ENCODE results near the gene CCDC91. TPM values are rescaled to one million over a fixed set of nuclear protein-coding genes. Genes with fewer than 3 reads are reported as not detected.
"Not testable (repeated sequence)": the region's sequence is repeated elsewhere in the genome, so short reads cannot be mapped to it uniquely, and the experiment has no call there.

Gene CCDC91
- total RNA-seq, 1 donor from 2014 or later: 12.0 TPM

DNA sequence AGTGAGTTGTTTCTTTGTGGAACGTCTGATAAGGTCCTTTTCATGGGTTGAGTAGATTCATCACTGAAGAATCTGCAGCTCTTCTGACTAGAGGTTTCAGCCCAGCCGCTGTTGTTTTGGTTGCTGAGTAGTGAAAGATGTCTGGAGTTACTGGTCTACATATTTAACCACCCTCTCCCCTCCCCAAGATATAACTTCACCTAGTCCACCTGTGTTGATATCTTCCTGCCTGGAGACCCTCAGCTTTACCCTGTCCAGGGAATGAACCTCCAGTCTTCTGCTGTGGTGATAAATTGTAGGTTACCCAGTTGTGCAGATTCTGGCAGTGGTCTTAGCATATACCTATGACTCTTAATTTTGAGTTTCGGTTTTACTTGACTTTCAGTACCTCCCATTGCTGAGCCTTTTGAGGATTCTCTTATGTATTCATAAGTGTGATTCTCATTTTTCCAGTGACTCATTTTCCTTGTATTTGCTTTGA, 62.9 kb downstream of the CCDC91 start:
- Mint-ChIP-seq H3K27ac (peak overlapping the region; percentile 97), H3K4me3 (peak overlapping the region; percentile 74), H3K9me3 (no peaks in the 10 kb centered on the region), H3K36me3 (ENCODE audit: low read depth) (peaks cover 8% of the 10 kb centered on the region), H3K4me1 (peaks cover 42% of the 10 kb centered on the region), H3K27me3 (no peaks in the 10 kb centered on the region)
- peak; percentile 76 for DNase-seq
- intact Hi-C loops (cut with micrococcal nuclease): loop anchor here (1.0 to 10.0 kb wide), 10 partner anchors 22 to 758 kb away; partner anchors contain the start of gene CCDC91

DNA sequence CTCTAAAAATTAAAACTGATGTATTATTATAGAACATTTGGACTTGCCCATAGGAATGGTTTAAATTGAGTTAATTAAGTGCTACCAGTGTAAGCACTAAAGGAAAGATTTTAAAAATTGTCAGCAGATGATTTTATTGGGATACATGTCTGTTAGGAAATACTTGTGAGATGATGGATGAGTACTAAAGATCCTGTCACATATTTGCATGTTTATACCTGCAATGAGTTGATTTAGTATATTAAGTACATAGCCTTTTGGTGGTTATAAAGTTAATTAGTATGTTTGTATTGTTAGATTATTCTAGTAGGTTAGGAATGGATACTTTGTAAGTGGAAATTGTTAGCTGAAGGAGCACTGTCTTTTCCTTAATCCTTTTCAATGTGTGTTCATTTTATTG, 67.2 kb downstream of the CCDC91 start:
- no peak overlapping the region for H3K27ac Mint-ChIP-seq
- intact Hi-C loops (cut with micrococcal nuclease): loop anchor here (10.0 kb wide), 1 partner anchor 763 kb away; no protein-coding TSS in a partner anchor
- H3K9me3 Mint-ChIP-seq: peaks cover 8% of the 10 kb centered on the region
- no peak for DNase-seq
- peaks cover 15% of the 10 kb centered on the region for H3K4me1 Mint-ChIP-seq
- H3K36me3 Mint-ChIP-seq (ENCODE audit: low read depth): peaks cover 25% of the 10 kb centered on the region
- H3K4me3 Mint-ChIP-seq: no peak overlapping the region
- peaks cover 1% of the 10 kb centered on the region for H3K27me3 Mint-ChIP-seq

DNA sequence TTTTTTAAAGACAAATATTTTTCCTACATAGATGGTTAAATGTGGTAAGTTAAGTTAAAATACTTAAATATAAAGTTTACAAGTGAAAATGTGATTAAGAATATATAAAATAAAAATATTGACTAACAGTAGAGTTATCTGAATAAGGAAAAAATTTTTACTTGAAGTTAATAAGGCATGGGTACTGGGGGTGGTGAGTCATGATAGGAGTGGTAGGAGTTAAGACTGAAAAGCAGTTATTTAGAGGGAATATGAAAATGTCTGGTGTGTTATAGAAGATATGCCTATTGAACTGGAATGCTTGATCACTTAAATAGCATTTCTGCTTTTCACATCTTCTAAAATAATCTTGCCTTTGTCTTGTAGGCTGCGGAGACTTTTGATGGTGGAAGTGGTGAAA, 68.7 kb downstream of the CCDC91 start:
- peaks cover 1% of the 10 kb centered on the region for H3K27me3 Mint-ChIP-seq
- no peak overlapping the region for H3K27ac Mint-ChIP-seq
- H3K4me3 Mint-ChIP-seq: no peak overlapping the region
- H3K9me3 Mint-ChIP-seq: peaks cover 8% of the 10 kb centered on the region
- peaks cover 25% of the 10 kb centered on the region for H3K36me3 Mint-ChIP-seq (ENCODE audit: low read depth)
- intact Hi-C loops (cut with micrococcal nuclease): loop anchor here (10.0 kb wide), 1 partner anchor 764 kb away; no protein-coding TSS in a partner anchor
- no peaks in the 10 kb centered on the region for H3K4me1 Mint-ChIP-seq
- DNase-seq: no peak

DNA sequence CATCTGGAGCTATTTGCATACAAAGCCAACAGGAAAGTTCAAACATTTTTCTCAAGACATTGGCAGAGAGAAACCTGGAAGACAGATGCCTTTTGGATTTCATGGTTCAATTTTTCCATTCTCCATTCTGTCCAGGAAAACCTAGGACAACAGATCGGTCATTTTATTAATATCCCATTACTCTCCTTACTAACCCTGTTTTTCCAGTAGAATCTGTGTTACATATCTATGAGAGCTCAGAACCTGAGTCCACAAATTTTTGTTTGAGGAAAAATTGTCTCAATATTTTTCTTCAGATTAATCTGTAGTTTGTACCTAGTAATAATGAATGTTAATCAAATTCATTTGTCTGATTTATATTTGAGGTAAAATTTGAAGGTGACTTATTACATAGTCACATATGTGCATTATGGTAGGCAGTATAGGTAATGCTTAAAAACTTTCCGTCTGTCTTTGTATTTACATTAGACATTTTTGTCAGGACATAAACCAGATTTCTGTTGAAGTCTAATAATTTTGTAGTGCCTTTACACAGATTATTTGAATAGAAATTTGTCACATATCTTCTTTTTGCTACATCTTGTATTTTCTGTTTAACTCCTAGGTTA, 75.3 kb downstream of the CCDC91 start:
- no peak for DNase-seq
- H3K27me3 Mint-ChIP-seq: no peaks in the 10 kb centered on the region
- H3K4me3 Mint-ChIP-seq: no peak overlapping the region
- intact Hi-C loops (cut with micrococcal nuclease): no loop called here
- no peaks in the 10 kb centered on the region for H3K4me1 Mint-ChIP-seq
- H3K9me3 Mint-ChIP-seq: peaks cover 2% of the 10 kb centered on the region
- H3K27ac Mint-ChIP-seq: no peak overlapping the region
- H3K36me3 Mint-ChIP-seq (ENCODE audit: low read depth): peaks cover 11% of the 10 kb centered on the region

DNA sequence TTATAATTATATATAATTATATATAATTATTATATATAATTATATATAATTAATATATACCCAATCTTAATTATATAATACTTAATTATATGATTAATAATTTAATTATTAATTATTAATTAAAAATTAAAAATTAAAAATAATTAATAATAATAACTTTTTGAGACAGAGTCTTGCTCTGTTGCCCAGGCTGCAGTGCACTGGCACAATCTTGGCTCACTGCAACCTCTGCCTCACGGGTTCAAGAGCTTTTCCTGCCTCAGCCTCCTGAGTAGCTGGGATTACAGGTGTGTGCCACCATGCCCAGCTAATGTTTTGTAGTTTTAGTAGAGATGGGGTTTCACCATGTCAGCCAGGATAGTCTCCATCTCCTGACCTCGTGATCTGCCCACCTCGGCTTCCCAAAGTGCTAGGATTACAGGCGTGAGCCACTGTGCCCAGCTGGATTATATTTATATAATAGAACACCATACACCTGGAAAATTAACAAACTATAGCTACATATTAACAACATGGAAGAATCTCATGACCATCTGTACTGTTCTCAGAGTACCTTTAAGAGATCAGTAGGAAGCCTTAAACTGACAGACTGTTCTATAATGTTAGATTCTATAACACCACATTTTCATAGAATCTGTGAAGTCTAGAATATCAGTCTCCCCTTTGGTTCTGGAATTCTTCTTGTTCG, 77.8 kb downstream of the CCDC91 start:
- intact Hi-C loops (cut with micrococcal nuclease); H3K36me3 Mint-ChIP-seq (ENCODE audit: low read depth); H3K4me3 Mint-ChIP-seq; DNase-seq; H3K27me3 Mint-ChIP-seq; H3K27ac Mint-ChIP-seq; H3K9me3 Mint-ChIP-seq; H3K4me1 Mint-ChIP-seq: not testable (repeated sequence)

DNA sequence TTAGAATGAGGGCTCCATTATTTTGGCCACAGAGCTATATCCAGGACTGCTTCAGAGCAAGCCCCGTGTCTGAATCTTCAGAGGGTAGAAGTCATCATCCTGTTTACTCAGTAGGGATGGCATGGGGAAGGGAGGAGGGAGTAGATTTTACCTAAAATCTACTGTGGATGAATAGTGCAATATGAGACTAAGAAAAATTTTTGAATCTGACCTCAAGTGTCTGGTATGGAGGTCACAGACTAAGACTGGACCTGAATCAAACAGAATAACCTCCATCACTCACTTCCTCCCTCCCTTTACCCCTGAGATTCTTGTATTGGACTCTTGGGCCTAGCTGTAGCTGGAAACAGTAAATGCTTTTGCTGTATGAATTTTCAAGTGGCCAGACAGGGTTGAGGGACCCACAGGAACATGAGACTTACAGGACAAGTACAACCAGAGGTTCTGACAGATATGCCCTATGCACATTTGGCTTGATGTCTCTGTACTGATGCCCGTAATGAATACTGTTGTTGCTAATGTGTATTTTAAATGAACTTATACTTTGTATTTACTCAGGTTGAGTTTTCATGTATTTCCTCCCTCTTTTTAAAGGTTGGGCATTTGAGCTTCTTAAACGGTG, 78.5 kb downstream of the CCDC91 start:
- H3K36me3 Mint-ChIP-seq (ENCODE audit: low read depth): peaks cover 6% of the 10 kb centered on the region
- no peak for DNase-seq
- H3K4me1 Mint-ChIP-seq: no peaks in the 10 kb centered on the region
- no peaks in the 10 kb centered on the region for H3K27me3 Mint-ChIP-seq
- H3K4me3 Mint-ChIP-seq: no peak overlapping the region
- intact Hi-C loops (cut with micrococcal nuclease): no loop called here
- H3K27ac Mint-ChIP-seq: no peak overlapping the region
- peaks cover 8% of the 10 kb centered on the region for H3K9me3 Mint-ChIP-seq

DNA sequence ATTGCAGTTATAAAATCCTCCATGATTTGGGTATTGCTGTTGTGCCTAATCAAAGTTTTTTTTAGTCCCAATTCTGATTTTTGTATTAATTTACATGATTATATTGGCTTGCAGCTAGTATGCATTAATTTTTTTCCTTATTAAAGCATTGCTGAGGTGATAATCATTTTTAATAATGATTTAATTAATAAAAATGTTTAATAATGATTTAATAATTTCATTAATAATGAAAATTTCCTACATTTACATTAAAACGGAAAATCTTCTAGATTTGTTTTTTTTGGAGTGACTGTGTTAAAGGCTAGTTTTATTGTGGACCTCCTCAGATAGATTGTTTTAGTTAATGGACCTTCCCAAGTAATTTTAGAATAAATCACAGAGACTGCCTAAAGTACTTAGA, 79.6 kb downstream of the CCDC91 start:
- no peak overlapping the region for H3K27ac Mint-ChIP-seq
- H3K36me3 Mint-ChIP-seq (ENCODE audit: low read depth): peaks cover 9% of the 10 kb centered on the region
- H3K9me3 Mint-ChIP-seq: peaks cover 14% of the 10 kb centered on the region
- no peak overlapping the region for H3K4me3 Mint-ChIP-seq
- intact Hi-C loops (cut with micrococcal nuclease): no loop called here
- DNase-seq: no peak
- no peaks in the 10 kb centered on the region for H3K4me1 Mint-ChIP-seq
- no peaks in the 10 kb centered on the region for H3K27me3 Mint-ChIP-seq

DNA sequence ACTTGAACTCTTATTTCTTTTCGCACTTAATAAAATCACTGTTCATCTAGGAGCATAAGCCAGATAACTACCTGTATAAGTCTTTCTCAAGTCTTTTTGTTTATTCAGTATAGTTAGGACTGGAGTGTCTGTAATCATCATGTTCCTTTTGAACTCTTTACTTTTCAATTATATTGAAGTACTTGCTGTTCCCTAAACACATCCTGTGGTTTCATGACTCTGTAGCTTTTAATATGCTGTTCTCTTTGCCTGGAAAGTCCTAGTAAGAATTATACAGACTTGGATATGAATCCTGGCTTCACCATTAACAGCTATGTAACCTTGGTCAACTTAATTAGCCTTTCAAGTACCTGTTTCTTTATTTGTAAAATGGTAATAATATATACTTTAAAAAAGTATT, 88.2 kb downstream of the CCDC91 start:
- no peaks in the 10 kb centered on the region for H3K4me1 Mint-ChIP-seq
- peaks cover 3% of the 10 kb centered on the region for H3K36me3 Mint-ChIP-seq (ENCODE audit: low read depth)
- H3K27ac Mint-ChIP-seq: no peak overlapping the region
- no peak for DNase-seq
- intact Hi-C loops (cut with micrococcal nuclease): no loop called here
- no peaks in the 10 kb centered on the region for H3K27me3 Mint-ChIP-seq
- no peak overlapping the region for H3K4me3 Mint-ChIP-seq
- peaks cover 12% of the 10 kb centered on the region for H3K9me3 Mint-ChIP-seq

DNA sequence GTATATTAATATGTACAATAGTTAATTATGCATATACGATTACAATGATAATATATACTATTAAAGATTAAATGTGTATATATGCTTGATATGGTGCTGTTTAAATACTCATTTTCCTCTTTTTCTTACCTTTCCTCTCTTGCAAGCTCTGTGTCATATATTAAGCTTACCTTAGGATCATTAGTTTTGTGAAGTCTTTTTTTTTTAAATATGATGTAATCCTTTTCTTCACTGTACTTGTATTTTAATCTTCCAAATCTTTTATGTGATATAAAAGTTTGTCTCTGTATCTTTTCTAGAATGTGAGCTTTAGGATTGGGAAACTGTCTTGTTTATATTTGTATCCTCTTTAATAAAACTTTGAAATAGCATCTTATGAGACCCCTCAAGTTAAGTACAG, 88.7 kb downstream of the CCDC91 start:
- Mint-ChIP-seq H3K36me3 (ENCODE audit: low read depth) (peaks cover 3% of the 10 kb centered on the region), H3K9me3 (peaks cover 11% of the 10 kb centered on the region), H3K4me3 (no peak overlapping the region), H3K27me3 (no peaks in the 10 kb centered on the region), H3K27ac (no peak overlapping the region), H3K4me1 (no peaks in the 10 kb centered on the region)
- DNase-seq: no peak
- intact Hi-C loops (cut with micrococcal nuclease): no loop called here

DNA sequence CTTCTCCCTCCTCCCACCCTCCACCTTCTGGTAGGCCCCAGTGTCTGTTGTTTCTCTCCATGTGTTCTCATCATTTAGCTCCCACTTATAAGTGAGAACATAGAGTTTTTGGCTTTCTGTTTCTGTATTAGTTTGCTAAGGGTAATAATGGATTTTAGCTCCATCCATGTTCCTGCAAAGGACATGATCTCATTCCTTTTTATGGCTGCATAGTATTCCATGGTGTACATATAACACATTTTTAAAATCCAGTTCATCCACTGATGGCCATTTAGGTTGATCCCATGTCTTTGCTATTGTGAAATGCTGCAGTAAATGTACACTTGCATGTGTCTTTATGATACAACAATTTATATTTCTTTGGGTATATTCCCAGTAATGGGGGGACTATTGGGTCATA, 96.1 kb downstream of the CCDC91 start:
- H3K4me1 Mint-ChIP-seq: no peaks in the 10 kb centered on the region
- peaks cover 9% of the 10 kb centered on the region for H3K36me3 Mint-ChIP-seq (ENCODE audit: low read depth)
- H3K27me3 Mint-ChIP-seq: no peaks in the 10 kb centered on the region
- H3K4me3 Mint-ChIP-seq: no peak overlapping the region
- no peak overlapping the region for H3K27ac Mint-ChIP-seq
- intact Hi-C loops (cut with micrococcal nuclease): no loop called here
- peaks cover 28% of the 10 kb centered on the region for H3K9me3 Mint-ChIP-seq
- DNase-seq: no peak

DNA sequence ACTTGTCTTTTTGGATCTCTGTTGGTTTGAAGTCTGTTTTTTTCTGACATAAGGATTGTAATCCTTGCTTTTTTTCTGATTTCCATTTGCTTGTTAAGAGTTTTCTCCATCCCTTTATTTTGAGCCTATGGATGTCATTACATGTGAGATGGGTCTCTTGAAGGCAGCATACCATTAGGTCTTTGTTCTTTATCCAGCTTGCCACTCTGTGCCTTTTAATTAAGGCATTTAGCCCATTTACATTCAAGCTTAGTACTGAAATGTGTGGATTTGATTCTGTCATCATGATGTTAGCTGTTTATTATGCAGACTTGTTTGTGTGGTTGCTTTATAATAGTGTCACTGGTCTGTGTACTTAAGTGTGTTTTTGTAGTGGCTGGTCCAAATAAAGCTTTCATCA, 100.0 kb downstream of the CCDC91 start:
- H3K4me1 Mint-ChIP-seq: no peaks in the 10 kb centered on the region
- H3K27ac Mint-ChIP-seq: no peak overlapping the region

DNA sequence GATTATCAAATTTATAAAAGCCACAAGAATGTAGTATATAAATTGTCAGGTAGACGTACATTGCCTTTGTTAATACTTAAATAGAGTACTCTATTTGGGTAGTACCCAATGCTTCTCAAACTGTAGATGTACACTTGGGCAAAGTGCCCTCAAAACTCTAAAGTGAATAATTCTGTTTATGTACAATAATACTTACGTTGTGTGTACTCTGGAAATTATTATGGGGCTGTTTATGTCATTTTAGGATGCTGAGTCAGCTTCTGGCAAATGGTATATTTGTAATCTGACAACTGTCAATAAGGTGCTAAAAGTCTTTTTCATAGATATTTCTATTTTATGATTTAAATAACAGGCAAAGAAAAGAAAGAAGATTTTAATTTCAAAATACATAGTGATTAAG, 102.4 kb downstream of the CCDC91 start:
- Mint-ChIP-seq H3K27ac (no peak overlapping the region), H3K9me3 (peaks cover 19% of the 10 kb centered on the region), H3K36me3 (ENCODE audit: low read depth) (peaks cover 13% of the 10 kb centered on the region), H3K4me3 (no peak overlapping the region), H3K4me1 (no peaks in the 10 kb centered on the region), H3K27me3 (no peaks in the 10 kb centered on the region)
- no peak for DNase-seq
- intact Hi-C loops (cut with micrococcal nuclease): no loop called here

More for the DNA sequence above, 100.0 kb downstream of the CCDC91 start:
- H3K36me3 Mint-ChIP-seq (ENCODE audit: low read depth): peaks cover 13% of the 10 kb centered on the region
- no peak for DNase-seq
- intact Hi-C loops (cut with micrococcal nuclease): no loop called here
- peaks cover 23% of the 10 kb centered on the region for H3K9me3 Mint-ChIP-seq
- H3K27me3 Mint-ChIP-seq: no peaks in the 10 kb centered on the region
- H3K4me3 Mint-ChIP-seq: no peak overlapping the region

DNA sequence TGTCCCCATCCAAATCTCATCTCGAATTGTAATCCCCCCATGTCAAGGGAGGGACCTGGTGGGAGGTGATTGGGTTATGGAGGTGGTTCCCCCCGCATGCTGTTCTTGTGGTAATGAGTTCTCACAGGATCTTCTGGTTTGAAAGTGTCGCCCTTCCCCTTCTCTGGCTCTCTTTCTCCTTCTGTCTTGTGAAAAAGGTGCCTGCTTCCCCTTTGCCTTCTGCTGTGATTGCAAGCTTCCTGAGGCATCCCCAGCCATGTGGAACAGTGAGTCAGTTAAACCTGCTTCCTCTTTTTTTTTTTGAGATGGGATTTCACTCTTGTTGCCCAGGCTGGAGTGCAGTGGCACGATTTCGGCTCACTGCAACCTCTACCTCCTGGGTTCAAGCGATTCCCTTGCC, 104.0 kb downstream of the CCDC91 start:
- H3K27me3 Mint-ChIP-seq: no peaks in the 10 kb centered on the region
- no peak overlapping the region for H3K27ac Mint-ChIP-seq
- peaks cover 10% of the 10 kb centered on the region for H3K36me3 Mint-ChIP-seq (ENCODE audit: low read depth)
- intact Hi-C loops (cut with micrococcal nuclease): no loop called here
- peaks cover 7% of the 10 kb centered on the region for H3K9me3 Mint-ChIP-seq
- no peak overlapping the region for H3K4me3 Mint-ChIP-seq
- DNase-seq: no peak
- no peaks in the 10 kb centered on the region for H3K4me1 Mint-ChIP-seq

DNA sequence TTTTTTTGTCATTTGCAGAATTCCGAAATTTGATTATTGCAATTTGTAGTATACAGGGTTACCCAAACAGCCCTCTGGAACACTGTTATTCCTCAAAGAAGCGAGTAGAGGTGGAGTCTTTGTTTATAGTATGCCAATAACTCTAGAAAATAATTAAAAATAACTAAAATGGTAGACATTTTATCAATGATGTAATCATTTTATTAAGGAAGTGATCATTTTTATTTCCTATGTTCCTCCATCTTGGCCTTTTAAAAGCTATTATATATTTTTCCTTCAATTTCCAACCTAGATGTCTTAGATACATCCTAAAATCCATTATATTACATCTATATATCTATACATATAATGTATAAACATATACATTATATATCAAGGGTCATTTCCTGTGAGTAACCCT, 106.0 kb downstream of the CCDC91 start:
- Mint-ChIP-seq H3K9me3 (no peaks in the 10 kb centered on the region), H3K27me3 (no peaks in the 10 kb centered on the region), H3K27ac (no peak overlapping the region), H3K36me3 (ENCODE audit: low read depth) (peaks cover 3% of the 10 kb centered on the region), H3K4me3 (no peak overlapping the region), H3K4me1 (no peaks in the 10 kb centered on the region)
- intact Hi-C loops (cut with micrococcal nuclease): no loop called here
- no peak for DNase-seq

Measured in activated CD4-positive, alpha-beta T cell treated with anti-CD3 and anti-CD28 coated beads, Interleukin-2, amount 10 ng/mL, durations not matched to agents 24 days and 14 days (primary cell).